H1 (cell line): ENCODE measurements around the gene CAPS2. TPM values are rescaled to one million over a fixed set of nuclear protein-coding genes. Genes with fewer than 3 reads are reported as not detected.

Source experiments
- CTCF ChIA-PET: fragments of 300-600 bp; sonication (Branson Sonifier 250); formaldehyde crosslinking; loops from one replicate; lab custom pipeline; 2021; ENCODE audit not compliant: partially characterized antibody; lab: Charles Lee
- POLR2A ChIA-PET: fragments of 300-600 bp; sonication (Branson Sonifier 250); formaldehyde crosslinking; loops from one replicate; lab custom pipeline; 2021; ENCODE audit warnings: inconsistent platforms; ENCODE audit not compliant: partially characterized antibody; lab: Charles Lee
- DNase-seq, 2 experiments: peaks; one replicate each; pipeline versions ENCODE4 v3.0.0 to v3.0.0-alpha.2; 2010 to 2022; ENCODE audit warnings: low spot score in 2 of 2, low read depth in 1 of 2, mixed read lengths in 1 of 2
- FAIRE-seq: peaks from 2 replicates; lab custom pipeline; 2011; peaks lifted over from hg19 to GRCh38; lab: Jason Lieb, UNC
- H2AFZ ChIP-seq: 2 replicates; pipeline ENCODE4 v1.8.1; 2012; ENCODE audit warnings: low read length, inconsistent platforms
- H2AK5ac ChIP-seq: 2 replicates; pipeline ENCODE4 v1.6.1; 2013; ENCODE audit warnings: low read depth, low read length
- H2BK120ac ChIP-seq: replicated peaks from 2 replicates; pipeline ENCODE3; 2013; ENCODE audit warnings: low read depth, low read length, inconsistent platforms
- H2BK12ac ChIP-seq: 2 replicates; pipeline ENCODE4 v1.6.1; 2013; ENCODE audit warnings: low read depth, low read length
- H2BK15ac ChIP-seq: 2 replicates; pipeline ENCODE4 v1.6.1; 2013; ENCODE audit warnings: low read length
- H2BK20ac ChIP-seq: 2 replicates; pipeline ENCODE4 v1.6.1; 2013; ENCODE audit warnings: low read length
- H2BK5ac ChIP-seq: 2 replicates; pipeline ENCODE4 v1.6.1; 2013; ENCODE audit warnings: low read depth, low read length
- H3K14ac ChIP-seq: 2 replicates; pipeline ENCODE4 v1.6.1; 2013; ENCODE audit warnings: inconsistent platforms; ENCODE audit not compliant: insufficient read length
- H3K18ac ChIP-seq: 2 replicates; pipeline ENCODE4 v1.6.1; 2013; ENCODE audit warnings: low read length; ENCODE audit errors: extremely low read depth
- H3K23ac ChIP-seq: 2 replicates; pipeline ENCODE4 v1.6.1; 2013; ENCODE audit warnings: inconsistent platforms; ENCODE audit not compliant: insufficient read length
- H3K23me2 ChIP-seq: 2 replicates; pipeline ENCODE4 v1.6.1; 2013; ENCODE audit warnings: low read depth, low read length
- H3K27ac ChIP-seq: 2 replicates; pipeline ENCODE4 v1.6.1; 2011; ENCODE audit warnings: low read depth, low read length, inconsistent platforms
- H3K27me3 ChIP-seq, 4 experiments: replicated peaks in 1 of 4; 1 replicate in 1 of 4; 2 replicates in 3 of 4; pipeline versions ENCODE4 v1.6.1 to v1.8.1; 2011 to 2013; ENCODE audit warnings: low read length in 3 of 4, mild to moderate bottlenecking in 3 of 4, inconsistent platforms in 2 of 4, mixed read lengths in 2 of 4, moderate library complexity in 1 of 4; ENCODE audit not compliant: control insufficient read depth in 3 of 4, insufficient read depth in 3 of 4; ENCODE audit errors: extremely low read depth in 1 of 4
- H3K36me3 ChIP-seq, 4 experiments: 2 replicates each; pipeline versions ENCODE4 v1.6.1 to v1.8.1; 2011 to 2013; ENCODE audit warnings: mild to moderate bottlenecking in 4 of 4, low read length in 3 of 4, moderate library complexity in 2 of 4, control low read depth in 1 of 4, inconsistent platforms in 1 of 4; ENCODE audit not compliant: insufficient read depth in 4 of 4, control insufficient read depth in 2 of 4
- H3K4ac ChIP-seq: replicated peaks from 2 replicates; pipeline ENCODE3; 2013; ENCODE audit warnings: low read length, low read depth, mixed read lengths, inconsistent platforms; ENCODE audit not compliant: insufficient read length
- H3K4me1 ChIP-seq, 4 experiments: replicated peaks in 1 of 4; 1 replicate in 1 of 4; 2 replicates in 3 of 4; pipeline versions ENCODE4 v1.6.1 to v1.8.1; 2011 to 2013; ENCODE audit warnings: low read length in 3 of 4, inconsistent platforms in 2 of 4, mixed read lengths in 1 of 4; ENCODE audit not compliant: insufficient read depth in 4 of 4, control insufficient read depth in 3 of 4
- H3K4me2 ChIP-seq, 2 experiments: 2 replicates each; pipeline versions ENCODE4 v1.6.1 to v1.8.1; 2011 to 2013; ENCODE audit warnings: low read depth in 2 of 2, low read length in 2 of 2, control low read depth in 1 of 2, inconsistent platforms in 1 of 2, mild to moderate bottlenecking in 1 of 2; ENCODE audit not compliant: insufficient read depth in 1 of 2
- H3K4me3 ChIP-seq, 4 experiments: fragments of 200-600, 300-600 bp in 1 of 4; sonication (generic), shearing (Covaris generic), sonication (Bioruptor Twin) in 1 of 4; 2 replicates each; pipeline versions ENCODE4 v1.5.1 to v1.8.1; 2011 to 2016; ENCODE audit warnings: low read length in 4 of 4, low read depth in 3 of 4, control low read depth in 2 of 4, inconsistent platforms in 2 of 4, mild to moderate bottlenecking in 2 of 4, mixed read lengths in 1 of 4, moderate library complexity in 1 of 4; ENCODE audit not compliant: insufficient read depth in 2 of 4; ENCODE audit errors: extremely low read depth in 1 of 4
- H3K56ac ChIP-seq: replicated peaks from 2 replicates; pipeline ENCODE3; 2013; ENCODE audit warnings: low read depth, mild to moderate bottlenecking, mixed read lengths, low read length, inconsistent platforms; ENCODE audit not compliant: insufficient read length
- H3K79me1 ChIP-seq: 2 replicates; pipeline ENCODE4 v1.6.1; 2013; ENCODE audit warnings: low read depth, low read length, control low read depth
- H3K79me2 ChIP-seq, 2 experiments: 2 replicates each; pipeline versions ENCODE4 v1.6.1 to v1.8.1; 2012 to 2013; ENCODE audit warnings: low read length in 2 of 2, mild to moderate bottlenecking in 2 of 2, inconsistent platforms in 1 of 2; ENCODE audit not compliant: insufficient read depth in 2 of 2, control insufficient read depth in 1 of 2
- H3K9ac ChIP-seq, 4 experiments: replicated peaks in 1 of 4; 1 replicate in 1 of 4; 2 replicates in 3 of 4; pipeline versions ENCODE4 v1.6.1 to v1.8.1; 2011 to 2013; ENCODE audit warnings: low read depth in 3 of 4, low read length in 3 of 4, control low read depth in 2 of 4, mild to moderate bottlenecking in 2 of 4, moderate library complexity in 2 of 4, inconsistent platforms in 1 of 4; ENCODE audit errors: extremely low read depth in 1 of 4
- H3K9me3 ChIP-seq, 2 experiments: 2 replicates each; pipeline versions ENCODE4 v1.6.1 to v1.8.1; 2012 to 2013; ENCODE audit warnings: mild to moderate bottlenecking in 2 of 2, moderate library complexity in 2 of 2, control low read depth in 1 of 2, inconsistent platforms in 1 of 2, low read depth in 1 of 2, low read length in 1 of 2, mixed read lengths in 1 of 2; ENCODE audit not compliant: insufficient read depth in 2 of 2
- H4K20me1 ChIP-seq, 2 experiments: replicated peaks in 1 of 2; 2 replicates each; pipeline versions ENCODE3 to v1.8.1; 2011 to 2013; ENCODE audit warnings: inconsistent platforms in 2 of 2, low read length in 2 of 2, mild to moderate bottlenecking in 1 of 2; ENCODE audit not compliant: insufficient read depth in 2 of 2, control insufficient read depth in 1 of 2
- H4K5ac ChIP-seq: 2 replicates; pipeline ENCODE4 v1.6.1; 2013; ENCODE audit warnings: low read length, low read depth, mixed read lengths, inconsistent platforms; ENCODE audit not compliant: insufficient read length
- H4K8ac ChIP-seq: 2 replicates; pipeline ENCODE4 v1.8.0; 2013; ENCODE audit warnings: mild to moderate bottlenecking, moderate library complexity, low read length, inconsistent platforms; ENCODE audit not compliant: insufficient read depth; ENCODE audit errors: extremely low read depth
- H4K91ac ChIP-seq: replicated peaks from 2 replicates; pipeline ENCODE3; 2013; ENCODE audit warnings: low read length, mixed read lengths, inconsistent platforms; ENCODE audit not compliant: insufficient read length
- CHD2 ChIP-seq: IDR thresholded peaks from 2 replicates; pipeline ENCODE4 v1.6.1; 2012; ENCODE audit warnings: low read length, improper control_type of control experiment
- HDAC2 ChIP-seq, 2 experiments: fragments of 300-600 bp in 1 of 2; sonication (generic) in 1 of 2; IDR thresholded peaks; 2 replicates each; pipeline ENCODE4 v1.6.1; 2011 to 2012; ENCODE audit warnings: low read depth in 2 of 2, low read length in 2 of 2, mild to moderate bottlenecking in 2 of 2, moderate library complexity in 2 of 2, borderline replicate concordance in 1 of 2, inconsistent platforms in 1 of 2
- PHF8 ChIP-seq: fragments of 200-600 bp; sonication (generic); conservative IDR thresholded peaks from 2 replicates; pipeline ENCODE4 v1.7.1; 2012; ENCODE audit warnings: low read depth, mild to moderate bottlenecking, inconsistent platforms, low read length, moderate library complexity
- SP2 ChIP-seq: IDR thresholded peaks from 2 replicates; pipeline ENCODE4 v1.6.1; 2012; ENCODE audit warnings: mild to moderate bottlenecking, low read length, inconsistent platforms
- TBP ChIP-seq: IDR thresholded peaks from 2 replicates; pipeline ENCODE4 v1.6.1; 2011; ENCODE audit warnings: low read depth, low read length, improper control_type of control experiment
- WGBS, 2 experiments: shearing (Covaris generic) in 1 of 2; methylation state at CpG; one replicate each; pipeline versions ENCODE4 v1.1.6 to v1.1.7; 2013 to 2015; ENCODE audit warnings: low lambda C conversion rate in 2 of 2, mixed read lengths in 2 of 2, inconsistent platforms in 1 of 2, low coverage in 1 of 2, missing lambda C conversion rate in 1 of 2; ENCODE audit not compliant: insufficient replicate concordance in 2 of 2, insufficient coverage in 1 of 2, insufficient read length in 1 of 2; ENCODE audit errors: extremely low coverage in 1 of 2, missing lambda C conversion rate in 1 of 2; 5-methylcytosine and 5-hydroxymethylcytosine counted together
- polyA plus RNA-seq, 7 experiments: library from polyadenylated mRNA; depleted of rRNA in 3 of 7; stranded (reverse) in 5 of 7; unstranded in 2 of 7; fragments of >200 nt in 5 of 7; fragments of 200-250 nt in 2 of 7; gene quantifications; 1 replicate in 5 of 7; 2 replicates in 1 of 7; 4 replicates in 1 of 7; pipeline versions ENCODE4 v1.2.1 to v1.2.3, GENCODE V29; 2011 to 2013; ENCODE audit warnings: missing spikeins in 2 of 7, mixed read lengths in 2 of 7
- total RNA-seq: library from RNA; stranded (reverse); fragmentation: NEBNext Ultra II Directional; extraction: Animal tissue kit (Norgen Biotek cat#: 25700); gene quantifications from 2 replicates; pipeline ENCODE4 v1.2.1, GENCODE V29; 2021
- TF ChIP-seq, protein P1 (sequence below): IDR thresholded peaks from 2 replicates; pipeline ENCODE4 v1.6.1; 2012; ENCODE audit warnings: low read length, inconsistent platforms

CAPS2 gene
- total and polyA plus RNA-seq, 2 of the 8 experiments (the other 6 are each of a cell fraction or from before 2014, with no cell fraction given): 2.3 to 3.8 TPM

GRCh38 chr12:75270157-75270556 is 60.0 kb downstream of the CAPS2 start:
- ChIA-PET CTCF (interaction anchor here (0.7 kb wide), 1 partner anchor 19 kb away, joined by 4 read pairs; no protein-coding TSS in a partner anchor), POLR2A (no interaction called here)
- WGBS, 2 experiments: 88% methylated on average over 4 of the region's 4 CpGs; no CpG with 5 or more reads in 1 of the 2 experiments

More at GRCh38 chr12:75270157-75270556, 60.0 kb downstream of the CAPS2 start:
- H2BK15ac ChIP-seq: no peak overlapping the region
- H3K14ac ChIP-seq: no peak overlapping the region
- no peaks in the 10 kb centered on the region for H3K36me3 ChIP-seq
- TF ChIP-seq PHF8 (no peak), TBP (no peak), SP2 (no peak), HDAC2 (IDR thresholded peaks at IDR 0.05; ENCODE audit: borderline replicate concordance in 1 of 2, low read depth in 2 of 2, low read length in 2 of 2) (no peak), CHD2 (no peak)
- TF ChIP-seq, protein P1, sequence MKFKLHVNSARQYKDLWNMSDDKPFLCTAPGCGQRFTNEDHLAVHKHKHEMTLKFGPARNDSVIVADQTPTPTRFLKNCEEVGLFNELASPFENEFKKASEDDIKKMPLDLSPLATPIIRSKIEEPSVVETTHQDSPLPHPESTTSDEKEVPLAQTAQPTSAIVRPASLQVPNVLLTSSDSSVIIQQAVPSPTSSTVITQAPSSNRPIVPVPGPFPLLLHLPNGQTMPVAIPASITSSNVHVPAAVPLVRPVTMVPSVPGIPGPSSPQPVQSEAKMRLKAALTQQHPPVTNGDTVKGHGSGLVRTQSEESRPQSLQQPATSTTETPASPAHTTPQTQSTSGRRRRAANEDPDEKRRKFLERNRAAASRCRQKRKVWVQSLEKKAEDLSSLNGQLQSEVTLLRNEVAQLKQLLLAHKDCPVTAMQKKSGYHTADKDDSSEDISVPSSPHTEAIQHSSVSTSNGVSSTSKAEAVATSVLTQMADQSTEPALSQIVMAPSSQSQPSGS: no peak
- no peak overlapping the region for H3K4ac ChIP-seq
- H3K79me2 ChIP-seq: no peaks in the 10 kb centered on the region
- no peak overlapping the region for H4K8ac ChIP-seq
- H3K4me3 ChIP-seq: no peak overlapping the region
- no peaks in the 10 kb centered on the region for H3K4me1 ChIP-seq
- H2AK5ac ChIP-seq: no peak overlapping the region
- no peak for DNase-seq
- H3K18ac ChIP-seq: no peak overlapping the region
- no peaks in the 10 kb centered on the region for H3K23me2 ChIP-seq
- no peak overlapping the region for H3K4me2 ChIP-seq
- no peak overlapping the region for H2BK20ac ChIP-seq
- no peaks in the 10 kb centered on the region for H3K27me3 ChIP-seq
- H2BK120ac ChIP-seq: no peak overlapping the region
- H3K56ac ChIP-seq: no peak overlapping the region
- no peak overlapping the region for H3K27ac ChIP-seq
- no peak overlapping the region for H2BK5ac ChIP-seq
- no peak overlapping the region for H4K5ac ChIP-seq
- H4K20me1 ChIP-seq: no peaks in the 10 kb centered on the region
- H3K9me3 ChIP-seq: no peaks in the 10 kb centered on the region
- no peak overlapping the region for H3K23ac ChIP-seq
- no peak overlapping the region for H3K9ac ChIP-seq
- FAIRE-seq: no peak
- no peak overlapping the region for H2AFZ ChIP-seq
- H3K79me1 ChIP-seq: no peaks in the 10 kb centered on the region
- H4K91ac ChIP-seq: no peak overlapping the region
- no peak overlapping the region for H2BK12ac ChIP-seq
